Heart left ventricle (tissue), 13 donors: ENCODE data around the gene RCBTB1.

Experiments
- POLR2A ChIP-seq, 2 donors: fragments of 450-650 bp; IDR thresholded peaks; one replicate each; pipeline ENCODE4 v1.6.1; 2017; ENCODE audit warnings: antibody characterized with exemption in 2 of 2, mild to moderate bottlenecking in 2 of 2, moderate library complexity in 2 of 2
- TF ChIP-seq, protein P1 (sequence below), 12 donors: fragments of 200-600 bp; sonication (generic) in 4 of 12; IDR thresholded peaks; one replicate each; pipeline versions ENCODE4 v1.5.0 to v1.8.0; 2018 to 2022; ENCODE audit warnings: antibody characterized with exemption in 12 of 12, mild to moderate bottlenecking in 5 of 12
- donor health status: ischemic (EF 13 %, LVEDD 7.1; RV severe dilation, severe dysfunction).
- donor health status: DM: no; HTN: yes; CAD: no.
- donor health status: DM: no; HTN: no; CAD: no.
- donor health status: ischemic (EF 25% LVEDD 6.9; RV normal size, moderate dysfunction).
- donor health status: ischemic (EF 25% LVEDD 5.7; RV mildly dilated, moderate dysfunction).
- donor health status: ischemic (EF 35%, LVEDD 5.7; RV mildly dilated, moderate dysfunction).
- donor health status: nonischemic (EF 11% LVEDD 7.7; RV severe dilation, severe dysfunction).
- donor health status: DM: yes; HTN: yes; CAD: no.
- donor health status: PGD.
- donor health status: ischemic (EF 29% LVEDD 5.4; RV normal size, mild dysfunction).
- donor health status: nonischemic (EF 23%, LVEDD 6.1; RV moderate dilation, normal function).

DNA sequence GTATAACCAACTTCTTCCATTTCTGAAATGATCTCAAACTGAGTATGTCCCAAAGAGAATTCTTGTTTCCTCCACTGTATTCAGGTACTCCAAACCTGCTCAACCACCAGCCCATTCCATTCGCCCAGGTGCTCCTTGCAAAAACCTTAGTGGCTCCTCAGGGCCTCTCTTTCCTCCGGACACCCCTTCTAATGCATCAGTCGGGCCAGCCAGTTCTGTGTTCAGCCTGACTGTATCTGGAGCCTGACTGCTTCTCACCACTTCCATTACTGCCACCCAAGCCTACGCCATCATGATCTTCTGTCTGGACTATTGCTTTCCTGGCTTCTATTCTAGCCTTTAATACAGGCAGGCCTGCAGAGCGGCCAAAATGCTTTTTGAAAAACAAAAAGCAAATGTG is 88.1 kb downstream of the RCBTB1 start:
- TF ChIP-seq, protein P1, sequence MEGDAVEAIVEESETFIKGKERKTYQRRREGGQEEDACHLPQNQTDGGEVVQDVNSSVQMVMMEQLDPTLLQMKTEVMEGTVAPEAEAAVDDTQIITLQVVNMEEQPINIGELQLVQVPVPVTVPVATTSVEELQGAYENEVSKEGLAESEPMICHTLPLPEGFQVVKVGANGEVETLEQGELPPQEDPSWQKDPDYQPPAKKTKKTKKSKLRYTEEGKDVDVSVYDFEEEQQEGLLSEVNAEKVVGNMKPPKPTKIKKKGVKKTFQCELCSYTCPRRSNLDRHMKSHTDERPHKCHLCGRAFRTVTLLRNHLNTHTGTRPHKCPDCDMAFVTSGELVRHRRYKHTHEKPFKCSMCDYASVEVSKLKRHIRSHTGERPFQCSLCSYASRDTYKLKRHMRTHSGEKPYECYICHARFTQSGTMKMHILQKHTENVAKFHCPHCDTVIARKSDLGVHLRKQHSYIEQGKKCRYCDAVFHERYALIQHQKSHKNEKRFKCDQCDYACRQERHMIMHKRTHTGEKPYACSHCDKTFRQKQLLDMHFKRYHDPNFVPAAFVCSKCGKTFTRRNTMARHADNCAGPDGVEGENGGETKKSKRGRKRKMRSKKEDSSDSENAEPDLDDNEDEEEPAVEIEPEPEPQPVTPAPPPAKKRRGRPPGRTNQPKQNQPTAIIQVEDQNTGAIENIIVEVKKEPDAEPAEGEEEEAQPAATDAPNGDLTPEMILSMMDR (IDR thresholded peaks at IDR 0.05), result no peak
- no peak for TF ChIP-seq POLR2A (IDR thresholded peaks at IDR 0.05)
